Endodermal cell (in vitro differentiated cells): ENCODE measurements around the gene VPS13D. TPM values are rescaled to one million over a fixed set of nuclear protein-coding genes. Genes with fewer than 3 reads are reported as not detected.

Experiments
- DNase-seq: peaks from one replicate; pipeline ENCODE4 v3.0.0-alpha.2; 2017
- H3K27ac ChIP-seq: 2 replicates; pipeline ENCODE4 v1.5.1; 2013; ENCODE audit warnings: mild to moderate bottlenecking, low read depth, low read length, moderate library complexity
- H3K27me3 ChIP-seq: 2 replicates; pipeline ENCODE4 v1.6.1; 2013; ENCODE audit warnings: mild to moderate bottlenecking, low read length, moderate library complexity; ENCODE audit not compliant: insufficient read depth, control insufficient read depth, poor library complexity, severe bottlenecking
- H3K36me3 ChIP-seq: 2 replicates; pipeline ENCODE4 v1.7.0; 2013; ENCODE audit warnings: mild to moderate bottlenecking, low read length, moderate library complexity; ENCODE audit not compliant: control insufficient read depth, insufficient read depth
- H3K4me1 ChIP-seq: one replicate; pipeline ENCODE4 v1.7.0; 2013; ENCODE audit warnings: low read length; ENCODE audit not compliant: control insufficient read depth, insufficient read depth
- H3K4me3 ChIP-seq: 2 replicates; pipeline ENCODE4 v1.5.1; 2013; ENCODE audit warnings: mild to moderate bottlenecking, low read length, moderate library complexity
- H3K9ac ChIP-seq: 2 replicates; pipeline ENCODE4 v1.6.1; 2013; ENCODE audit warnings: mild to moderate bottlenecking, low read length, moderate library complexity; ENCODE audit not compliant: poor library complexity, severe bottlenecking; ENCODE audit errors: extremely low read depth
- H3K9me3 ChIP-seq: 2 replicates; pipeline ENCODE4 v1.6.1; 2013; ENCODE audit warnings: mild to moderate bottlenecking, low read length, moderate library complexity; ENCODE audit not compliant: control insufficient read depth
- H3K27ac Mint-ChIP-seq: 2 replicates; pipeline ENCODE4 v1.8.0; 2020; ENCODE audit warnings: mixed read lengths
- H3K27me3 Mint-ChIP-seq: 2 replicates; pipeline ENCODE4 v1.8.0; 2021; ENCODE audit warnings: mild to moderate bottlenecking, mixed read lengths; ENCODE audit not compliant: insufficient read depth
- H3K36me3 Mint-ChIP-seq: 2 replicates; pipeline ENCODE4 v1.8.0; 2020; ENCODE audit warnings: low read depth, mixed read lengths
- H3K4me1 Mint-ChIP-seq: 2 replicates; pipeline ENCODE4 v1.8.0; 2020; ENCODE audit warnings: mixed read lengths
- H3K4me3 Mint-ChIP-seq: 2 replicates; pipeline ENCODE4 v1.8.0; 2020; ENCODE audit warnings: mild to moderate bottlenecking, moderate library complexity, mixed read lengths
- H3K9me3 Mint-ChIP-seq: 2 replicates; pipeline ENCODE4 v1.8.0; 2020; ENCODE audit warnings: mild to moderate bottlenecking, mixed read lengths
- CTCF ChIP-seq: fragments of 200-600 bp; sonication (generic); conservative IDR thresholded peaks from 2 replicates; pipeline ENCODE4 v1.5.0; 2021; ENCODE audit warnings: antibody characterized with exemption, mild to moderate bottlenecking
- WGBS, 2 experiments: methylation state at CpG; one replicate each; pipeline versions ENCODE4 v1.1.5 to v1.1.7; 2013; ENCODE audit warnings: missing lambda C conversion rate in 2 of 2, mixed read lengths in 1 of 2; ENCODE audit not compliant: insufficient coverage in 1 of 2, insufficient read length in 1 of 2; 5-methylcytosine and 5-hydroxymethylcytosine counted together
- total RNA-seq, 2 donors: library from RNA; stranded (reverse); fragmentation: NEBNext Ultra II Directional in 1 of 2; extraction: Animal tissue kit (Norgen Biotek cat#: 25700) in 1 of 2; gene quantifications; 2 replicates in 1 of 2; 3 replicates in 1 of 2; pipeline ENCODE4 v1.2.1, GENCODE V29; 2021

The VPS13D gene
- total RNA-seq, 2 donors from 2014 or later = 32.5 to 36.7 TPM

- no peak for DNase-seq
- peaks cover 2% of the 10 kb centered on the region for H3K4me1 Mint-ChIP-seq
- Histone ChIP-seq H3K4me1 (no peaks in the 10 kb centered on the region), H3K27me3 (no peaks in the 10 kb centered on the region), H3K4me3 (no peak overlapping the region), H3K27ac (no peak overlapping the region), H3K9ac (no peak overlapping the region), H3K36me3 (peaks cover 37% of the 10 kb centered on the region), H3K9me3 (no peaks in the 10 kb centered on the region)
- no peaks in the 10 kb centered on the region for H3K9me3 Mint-ChIP-seq
- no peaks in the 10 kb centered on the region for H3K27me3 Mint-ChIP-seq
- no peak for TF ChIP-seq CTCF
- peaks cover 47% of the 10 kb centered on the region for H3K36me3 Mint-ChIP-seq
- 93 to 100% methylated on average over 1 of the region's 1 CpG for WGBS, 2 experiments
- H3K4me3 Mint-ChIP-seq = no peak overlapping the region
- peak overlapping the region; percentile 32 for H3K27ac Mint-ChIP-seq
Observed at GRCh38 chr1:12296623-12297022, 66.8 kb downstream of the VPS13D start.

- Mint-ChIP-seq H3K4me1 (peaks cover 4% of the 10 kb centered on the region), H3K9me3 (peaks cover 6% of the 10 kb centered on the region), H3K27ac (no peak overlapping the region), H3K4me3 (no peak overlapping the region), H3K36me3 (peaks cover 56% of the 10 kb centered on the region), H3K27me3 (no peaks in the 10 kb centered on the region)
- peaks cover 7% of the 10 kb centered on the region for H3K9me3 ChIP-seq
- peaks cover 49% of the 10 kb centered on the region for H3K36me3 ChIP-seq
- no peaks in the 10 kb centered on the region for H3K4me1 ChIP-seq
- WGBS, 2 experiments = 89 to 91% methylated on average over 3 to 4 of the region's 4 CpGs
- no peak for TF ChIP-seq CTCF
- H3K9ac ChIP-seq = no peak overlapping the region
- H3K4me3 ChIP-seq = no peak overlapping the region
- H3K27me3 ChIP-seq = no peaks in the 10 kb centered on the region
- no peak for DNase-seq
- no peak overlapping the region for H3K27ac ChIP-seq
Observed at GRCh38 chr1:12300706-12301105, 70.9 kb downstream of the VPS13D start.

DNA sequence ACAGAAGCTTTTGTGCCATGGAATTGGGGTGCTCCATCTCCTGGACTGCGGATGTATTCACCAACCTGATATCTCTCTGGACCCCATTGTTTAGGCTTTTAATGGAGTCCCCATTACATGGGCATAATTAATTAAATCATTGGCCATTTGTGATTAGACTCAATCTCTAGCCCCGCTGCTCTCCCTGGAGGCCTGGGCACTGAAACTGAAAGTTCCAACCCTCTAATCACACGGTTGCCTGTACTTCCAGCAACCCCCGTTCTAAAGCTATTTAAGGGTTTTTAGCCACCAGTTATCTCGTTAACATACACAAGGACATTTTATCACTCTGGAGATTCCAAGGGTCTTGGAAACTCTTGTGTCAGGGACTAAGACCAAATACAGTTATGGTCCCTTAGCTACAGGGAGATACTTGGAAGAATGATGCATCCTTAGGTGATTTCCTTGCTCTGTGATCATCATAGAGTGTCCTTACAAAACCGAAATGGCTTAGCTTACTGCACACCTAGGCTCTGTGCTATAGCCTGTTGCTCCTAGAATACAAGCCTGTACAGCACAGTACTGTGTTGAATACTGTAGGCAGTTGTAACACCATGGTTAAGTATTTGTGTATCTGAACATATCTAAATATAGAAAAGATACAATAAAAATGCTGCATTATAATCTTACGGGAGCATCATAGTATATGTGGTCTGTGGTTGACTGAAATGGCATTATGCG, 71.8 kb downstream of the VPS13D start:
- H3K9ac ChIP-seq = no peak overlapping the region
- no peaks in the 10 kb centered on the region for H3K4me1 ChIP-seq
- no peak overlapping the region for H3K27ac Mint-ChIP-seq
- peaks cover 64% of the 10 kb centered on the region for H3K36me3 Mint-ChIP-seq
- H3K9me3 ChIP-seq = peaks cover 14% of the 10 kb centered on the region
- no peak for TF ChIP-seq CTCF
- H3K27ac ChIP-seq = no peak overlapping the region
- H3K4me1 Mint-ChIP-seq = peaks cover 4% of the 10 kb centered on the region
- H3K4me3 Mint-ChIP-seq = no peak overlapping the region
- no peak overlapping the region for H3K4me3 ChIP-seq
- no peaks in the 10 kb centered on the region for H3K27me3 Mint-ChIP-seq
- DNase-seq = no peak
- peaks cover 14% of the 10 kb centered on the region for H3K9me3 Mint-ChIP-seq
- WGBS, 2 experiments = 91 to 100% methylated on average over 6 to 8 of the region's 8 CpGs
- peaks cover 52% of the 10 kb centered on the region for H3K36me3 ChIP-seq
- no peaks in the 10 kb centered on the region for H3K27me3 ChIP-seq
